GM12865 (cell line): ENCODE data around the gene AADACL3.

Experiments used
- DNase-seq: peaks from one replicate; pipeline ENCODE4 v3.0.0; 2010; ENCODE audit warnings: low read depth
- H3K4me3 ChIP-seq: 2 replicates; pipeline ENCODE4 v1.5.1; 2011; ENCODE audit warnings: mild to moderate bottlenecking, low read depth, low read length, control low read depth
- TF ChIP-seq, protein P1 (sequence below): IDR thresholded peaks from 2 replicates; pipeline ENCODE4 v1.5.1; 2011; ENCODE audit warnings: low read length, control low read depth, low read depth, inconsistent platforms; ENCODE audit not compliant: insufficient read depth; ENCODE audit errors: missing control alignments

The AADACL3 gene

DNA sequence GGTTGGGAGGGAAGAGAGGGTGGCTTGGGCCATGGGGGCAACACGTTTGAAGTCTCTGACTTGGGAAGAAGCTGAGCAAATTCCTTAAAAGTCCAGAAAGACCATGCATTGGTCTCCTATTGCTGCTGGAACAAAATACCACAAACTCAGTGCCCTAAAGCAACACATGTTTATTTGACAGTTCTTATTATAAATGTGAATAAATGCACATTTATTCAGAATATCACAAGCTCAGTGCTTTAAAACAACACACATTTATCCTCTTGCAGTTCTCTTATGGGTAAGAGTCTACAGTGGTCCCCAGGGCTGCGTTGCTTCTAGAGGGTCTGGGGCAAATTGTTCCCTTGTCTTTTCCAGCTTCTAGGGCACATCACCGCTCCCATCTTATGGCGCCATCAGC, 47.6 kb downstream of the AADACL3 start:
- DNase-seq = no peak
- TF ChIP-seq, protein P1, sequence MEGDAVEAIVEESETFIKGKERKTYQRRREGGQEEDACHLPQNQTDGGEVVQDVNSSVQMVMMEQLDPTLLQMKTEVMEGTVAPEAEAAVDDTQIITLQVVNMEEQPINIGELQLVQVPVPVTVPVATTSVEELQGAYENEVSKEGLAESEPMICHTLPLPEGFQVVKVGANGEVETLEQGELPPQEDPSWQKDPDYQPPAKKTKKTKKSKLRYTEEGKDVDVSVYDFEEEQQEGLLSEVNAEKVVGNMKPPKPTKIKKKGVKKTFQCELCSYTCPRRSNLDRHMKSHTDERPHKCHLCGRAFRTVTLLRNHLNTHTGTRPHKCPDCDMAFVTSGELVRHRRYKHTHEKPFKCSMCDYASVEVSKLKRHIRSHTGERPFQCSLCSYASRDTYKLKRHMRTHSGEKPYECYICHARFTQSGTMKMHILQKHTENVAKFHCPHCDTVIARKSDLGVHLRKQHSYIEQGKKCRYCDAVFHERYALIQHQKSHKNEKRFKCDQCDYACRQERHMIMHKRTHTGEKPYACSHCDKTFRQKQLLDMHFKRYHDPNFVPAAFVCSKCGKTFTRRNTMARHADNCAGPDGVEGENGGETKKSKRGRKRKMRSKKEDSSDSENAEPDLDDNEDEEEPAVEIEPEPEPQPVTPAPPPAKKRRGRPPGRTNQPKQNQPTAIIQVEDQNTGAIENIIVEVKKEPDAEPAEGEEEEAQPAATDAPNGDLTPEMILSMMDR = no peak
- H3K4me3 ChIP-seq = no peak overlapping the region

GRCh38 chr1:12764016-12764415, 48.1 kb downstream of the AADACL3 start:
- TF ChIP-seq, protein P1 = no peak
- no peak for DNase-seq
- H3K4me3 ChIP-seq = no peak overlapping the region

GRCh38 chr1:12769031-12769430, 53.1 kb downstream of the AADACL3 start:
- no peak overlapping the region for H3K4me3 ChIP-seq
- TF ChIP-seq, protein P1 = no peak
- no peak for DNase-seq

DNA sequence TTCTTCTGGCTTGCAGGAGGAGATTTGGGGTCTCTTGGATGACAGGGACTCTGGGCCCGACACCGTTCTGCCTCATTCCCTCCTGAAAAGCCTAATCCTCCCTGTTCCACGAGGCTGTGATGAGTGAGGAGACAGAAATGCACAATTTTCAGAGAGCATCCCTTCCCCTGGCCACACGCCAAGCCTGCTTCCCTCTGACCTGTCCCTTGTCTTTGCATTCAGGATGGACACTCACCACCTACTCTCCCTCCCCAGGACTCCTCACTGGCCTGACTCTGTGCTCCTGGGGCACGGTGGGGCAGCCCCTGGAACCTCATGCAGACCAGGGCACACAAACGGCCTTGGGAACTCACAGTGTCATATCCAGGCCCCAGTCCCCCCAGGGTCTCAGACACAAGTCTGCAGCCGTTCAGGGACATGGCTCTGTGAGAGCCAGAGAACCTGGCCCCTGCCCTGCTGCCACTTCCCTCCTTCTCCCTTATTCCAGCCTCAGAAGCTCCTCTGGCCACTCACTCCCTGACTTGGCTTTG, 54.1 kb downstream of the AADACL3 start:
- TF ChIP-seq, protein P1 = no peak
- no peak for DNase-seq
- no peak overlapping the region for H3K4me3 ChIP-seq

- no peak overlapping the region for H3K4me3 ChIP-seq
- no peak for DNase-seq
- TF ChIP-seq, protein P1 = no peak
Measured at GRCh38 chr1:12770620-12771019, 54.7 kb downstream of the AADACL3 start.

GRCh38 chr1:12771186-12771585, 55.3 kb downstream of the AADACL3 start:
- H3K4me3 ChIP-seq = no peak overlapping the region
- DNase-seq = no peak
- TF ChIP-seq, protein P1 = no peak

DNA sequence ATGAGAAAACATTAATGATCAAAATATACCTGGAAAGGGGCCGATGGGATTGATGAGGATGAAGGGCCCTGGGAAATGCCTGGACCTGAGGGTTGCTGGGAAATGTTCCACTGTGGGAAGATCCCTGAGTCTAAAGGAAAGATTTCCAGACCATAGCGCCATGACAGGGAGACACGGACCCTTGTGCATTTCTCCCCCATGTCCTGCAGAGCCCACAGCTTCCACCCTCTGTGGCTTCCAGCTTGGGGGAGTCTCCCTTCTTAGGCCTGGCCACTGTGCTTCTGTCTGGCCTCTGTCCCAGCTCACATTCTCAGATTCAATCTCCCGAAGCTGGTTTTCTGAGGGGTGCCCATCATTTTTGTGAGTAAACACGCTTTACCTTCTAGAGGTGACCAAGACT, 56.6 kb downstream of the AADACL3 start:
- no peak for DNase-seq
- TF ChIP-seq, protein P1 = no peak
- H3K4me3 ChIP-seq = no peak overlapping the region
